Liver (tissue), 9 donors: ENCODE data around the gene FREM2. TPM values are rescaled to one million over a fixed set of nuclear protein-coding genes. Genes with fewer than 3 reads are reported as not detected.

Source experiments
- DNase-seq: peaks from one replicate; pipeline ENCODE4 v3.0.0-alpha.2; 2017; ENCODE audit warnings: low spot score
- H3K27ac ChIP-seq, 2 donors: one replicate each; pipeline ENCODE4 v1.7.0; 2013; ENCODE audit warnings: inconsistent platforms in 2 of 2, low read length in 2 of 2, control low read depth in 1 of 2, low read depth in 1 of 2, mild to moderate bottlenecking in 1 of 2
- H3K27me3 ChIP-seq, 4 donors: one replicate each; pipeline versions ENCODE4 v1.6.1 to v1.7.0; 2013; ENCODE audit warnings: low read length in 3 of 4, inconsistent platforms in 1 of 4, mild to moderate bottlenecking in 1 of 4, moderate library complexity in 1 of 4; ENCODE audit not compliant: control insufficient read depth in 4 of 4, insufficient read depth in 4 of 4
- H3K36me3 ChIP-seq, 4 donors: one replicate each; pipeline versions ENCODE4 v1.6.1 to v1.7.0; 2013; ENCODE audit warnings: low read length in 3 of 4, mild to moderate bottlenecking in 3 of 4, low read depth in 1 of 4, moderate library complexity in 1 of 4; ENCODE audit not compliant: control insufficient read depth in 4 of 4, insufficient read depth in 3 of 4
- H3K4me1 ChIP-seq, 4 donors: one replicate each; pipeline versions ENCODE4 v1.6.1 to v1.7.0; 2013; ENCODE audit warnings: low read length in 3 of 4, mild to moderate bottlenecking in 3 of 4, moderate library complexity in 1 of 4; ENCODE audit not compliant: control insufficient read depth in 4 of 4, insufficient read depth in 4 of 4
- H3K4me3 ChIP-seq, 3 donors: one replicate each; pipeline versions ENCODE4 v1.6.1 to v1.7.0; 2013; ENCODE audit warnings: low read length in 3 of 3, control low read depth in 1 of 3, low read depth in 1 of 3, mild to moderate bottlenecking in 1 of 3
- H3K9ac ChIP-seq, 2 donors: one replicate each; pipeline ENCODE4 v1.7.0; 2013; ENCODE audit warnings: low read length in 2 of 2, mild to moderate bottlenecking in 2 of 2, moderate library complexity in 2 of 2, control low read depth in 1 of 2, low read depth in 1 of 2
- H3K9me3 ChIP-seq, 4 donors: one replicate each; pipeline versions ENCODE4 v1.6.1 to v1.7.0; 2013; ENCODE audit warnings: low read length in 3 of 4; ENCODE audit not compliant: control insufficient read depth in 4 of 4
- ATF3 ChIP-seq: IDR thresholded peaks from 2 replicates; pipeline ENCODE4 v1.6.1; 2016; ENCODE audit warnings: antibody characterized with exemption
- EGR1 ChIP-seq, 2 donors: IDR thresholded peaks; 2 replicates each; pipeline ENCODE4 v1.6.1; 2016 to 2018; ENCODE audit warnings: antibody characterized with exemption in 2 of 2, low read depth in 2 of 2
- GABPA ChIP-seq, 2 donors: IDR thresholded peaks in 1 of 2; conservative IDR thresholded peaks in 1 of 2; 2 replicates each; pipeline ENCODE4 v1.6.1; 2016; ENCODE audit warnings: antibody characterized with exemption in 2 of 2, mild to moderate bottlenecking in 1 of 2, moderate library complexity in 1 of 2
- HNF4A ChIP-seq, 2 donors: conservative IDR thresholded peaks; 2 replicates each; pipeline ENCODE4 v1.6.1; 2016; ENCODE audit warnings: antibody characterized with exemption in 2 of 2, mild to moderate bottlenecking in 2 of 2
- HNF4G ChIP-seq: IDR thresholded peaks from 2 replicates; pipeline ENCODE4 v1.6.1; 2016; ENCODE audit warnings: antibody characterized with exemption
- JUND ChIP-seq, 2 donors: IDR thresholded peaks; 2 replicates each; pipeline ENCODE4 v1.6.1; 2016; ENCODE audit warnings: antibody characterized with exemption in 2 of 2
- RXRA ChIP-seq, 2 donors: IDR thresholded peaks; 2 replicates each; pipeline ENCODE4 v1.6.1; 2017 to 2018; ENCODE audit warnings: antibody characterized with exemption in 2 of 2, mild to moderate bottlenecking in 1 of 2
- TAF1 ChIP-seq: conservative IDR thresholded peaks from 2 replicates; pipeline ENCODE4 v1.6.1; 2016; ENCODE audit warnings: antibody characterized with exemption, mild to moderate bottlenecking
- YY1 ChIP-seq: IDR thresholded peaks from 2 replicates; pipeline ENCODE4 v1.6.1; 2016; ENCODE audit warnings: antibody characterized with exemption, mild to moderate bottlenecking
- WGBS: extraction: QIAGEN DNeasy Blood & Tissue Kit; methylation state at CpG from one replicate; pipeline ENCODE4 v1.1.7; 2013; 5-methylcytosine and 5-hydroxymethylcytosine counted together
- polyA plus RNA-seq, 2 donors: library from polyadenylated mRNA; stranded (reverse) in 1 of 2; unstranded in 1 of 2; fragments of 200-250 nt in 1 of 2; fragments of >200 nt in 1 of 2; fragmentation: Nextera tagmentation in 1 of 2; extraction: Ambion mirVana in 1 of 2; gene quantifications; one replicate each; pipeline versions ENCODE4 v1.2.1 to v1.2.3, GENCODE V29; 2013 to 2015
- total RNA-seq, 2 donors: library from RNA; depleted of rRNA; stranded (reverse); fragments of >200 nt; gene quantifications; one replicate each; pipeline ENCODE4 v1.2.3, GENCODE V29; 2014
- TF ChIP-seq, protein P1 (sequence below): IDR thresholded peaks from 2 replicates; pipeline ENCODE4 v1.6.1; 2016; ENCODE audit warnings: antibody characterized with exemption, mild to moderate bottlenecking
- TF ChIP-seq, protein P2 (sequence below): fragments of 150-350 bp; IDR thresholded peaks from 2 replicates; pipeline ENCODE4 v1.5.1; 2017; ENCODE audit warnings: improper control_type of control experiment, low read depth, low read length; ENCODE audit not compliant: missing input control
- donor health status: healthy.
- donor health status: healthy.
- donor health status: healthy.
- donor health status: healthy.
- donor health status: healthy.

FREM2 gene
- total and polyA plus RNA-seq, 4 donors = 0.17 to 1.7 (median 0.37) TPM

GRCh38 chr13:38856065-38856464 is 169.2 kb downstream of the FREM2 start:
- no peaks in the 10 kb centered on the region for H3K36me3 ChIP-seq
- no peak overlapping the region for H3K27ac ChIP-seq
- no peaks in the 10 kb centered on the region for H3K27me3 ChIP-seq
- no peaks in the 10 kb centered on the region for H3K4me1 ChIP-seq
- no peak overlapping the region for H3K9ac ChIP-seq
- H3K9me3 ChIP-seq = no peaks in the 10 kb centered on the region
- 85% methylated on average over 4 of the region's 4 CpGs for WGBS
- no peak overlapping the region for H3K4me3 ChIP-seq
- TF ChIP-seq HNF4G (no peak), RXRA (IDR thresholded peaks at IDR 0.05) (no peak), ATF3 (no peak), GABPA (IDR thresholded peaks at IDR 0.05 in 1 of 2, conservative IDR thresholded peaks at IDR 0.05 in 1 of 2) (no peak), HNF4A (conservative IDR thresholded peaks at IDR 0.05) (no peak), YY1 (no peak)
- TF ChIP-seq, protein P1, sequence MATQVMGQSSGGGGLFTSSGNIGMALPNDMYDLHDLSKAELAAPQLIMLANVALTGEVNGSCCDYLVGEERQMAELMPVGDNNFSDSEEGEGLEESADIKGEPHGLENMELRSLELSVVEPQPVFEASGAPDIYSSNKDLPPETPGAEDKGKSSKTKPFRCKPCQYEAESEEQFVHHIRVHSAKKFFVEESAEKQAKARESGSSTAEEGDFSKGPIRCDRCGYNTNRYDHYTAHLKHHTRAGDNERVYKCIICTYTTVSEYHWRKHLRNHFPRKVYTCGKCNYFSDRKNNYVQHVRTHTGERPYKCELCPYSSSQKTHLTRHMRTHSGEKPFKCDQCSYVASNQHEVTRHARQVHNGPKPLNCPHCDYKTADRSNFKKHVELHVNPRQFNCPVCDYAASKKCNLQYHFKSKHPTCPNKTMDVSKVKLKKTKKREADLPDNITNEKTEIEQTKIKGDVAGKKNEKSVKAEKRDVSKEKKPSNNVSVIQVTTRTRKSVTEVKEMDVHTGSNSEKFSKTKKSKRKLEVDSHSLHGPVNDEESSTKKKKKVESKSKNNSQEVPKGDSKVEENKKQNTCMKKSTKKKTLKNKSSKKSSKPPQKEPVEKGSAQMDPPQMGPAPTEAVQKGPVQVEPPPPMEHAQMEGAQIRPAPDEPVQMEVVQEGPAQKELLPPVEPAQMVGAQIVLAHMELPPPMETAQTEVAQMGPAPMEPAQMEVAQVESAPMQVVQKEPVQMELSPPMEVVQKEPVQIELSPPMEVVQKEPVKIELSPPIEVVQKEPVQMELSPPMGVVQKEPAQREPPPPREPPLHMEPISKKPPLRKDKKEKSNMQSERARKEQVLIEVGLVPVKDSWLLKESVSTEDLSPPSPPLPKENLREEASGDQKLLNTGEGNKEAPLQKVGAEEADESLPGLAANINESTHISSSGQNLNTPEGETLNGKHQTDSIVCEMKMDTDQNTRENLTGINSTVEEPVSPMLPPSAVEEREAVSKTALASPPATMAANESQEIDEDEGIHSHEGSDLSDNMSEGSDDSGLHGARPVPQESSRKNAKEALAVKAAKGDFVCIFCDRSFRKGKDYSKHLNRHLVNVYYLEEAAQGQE = no peak
- TF ChIP-seq, protein P2, sequence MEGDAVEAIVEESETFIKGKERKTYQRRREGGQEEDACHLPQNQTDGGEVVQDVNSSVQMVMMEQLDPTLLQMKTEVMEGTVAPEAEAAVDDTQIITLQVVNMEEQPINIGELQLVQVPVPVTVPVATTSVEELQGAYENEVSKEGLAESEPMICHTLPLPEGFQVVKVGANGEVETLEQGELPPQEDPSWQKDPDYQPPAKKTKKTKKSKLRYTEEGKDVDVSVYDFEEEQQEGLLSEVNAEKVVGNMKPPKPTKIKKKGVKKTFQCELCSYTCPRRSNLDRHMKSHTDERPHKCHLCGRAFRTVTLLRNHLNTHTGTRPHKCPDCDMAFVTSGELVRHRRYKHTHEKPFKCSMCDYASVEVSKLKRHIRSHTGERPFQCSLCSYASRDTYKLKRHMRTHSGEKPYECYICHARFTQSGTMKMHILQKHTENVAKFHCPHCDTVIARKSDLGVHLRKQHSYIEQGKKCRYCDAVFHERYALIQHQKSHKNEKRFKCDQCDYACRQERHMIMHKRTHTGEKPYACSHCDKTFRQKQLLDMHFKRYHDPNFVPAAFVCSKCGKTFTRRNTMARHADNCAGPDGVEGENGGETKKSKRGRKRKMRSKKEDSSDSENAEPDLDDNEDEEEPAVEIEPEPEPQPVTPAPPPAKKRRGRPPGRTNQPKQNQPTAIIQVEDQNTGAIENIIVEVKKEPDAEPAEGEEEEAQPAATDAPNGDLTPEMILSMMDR = no peak
- DNase-seq = no peak

DNA sequence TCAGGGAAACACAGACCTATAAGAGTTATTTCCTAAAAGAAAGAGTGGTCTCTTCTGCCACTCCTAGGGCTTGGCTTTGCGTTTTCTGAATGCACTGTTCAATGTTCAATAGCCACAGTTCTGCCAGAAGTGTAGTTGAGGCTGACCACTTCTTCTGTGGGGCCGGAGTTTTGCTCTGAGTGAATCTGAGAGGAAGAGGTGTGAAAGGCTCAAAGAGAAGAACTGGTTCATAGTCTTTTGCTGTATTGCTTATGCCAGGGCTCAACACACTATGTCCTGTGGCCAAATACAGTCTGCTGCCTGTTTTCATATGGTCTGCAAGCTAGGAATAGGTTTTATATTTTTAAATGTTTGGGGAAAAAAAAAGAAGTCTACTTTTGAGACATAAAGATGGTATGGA is 175.6 kb downstream of the FREM2 start:
- no peaks in the 10 kb centered on the region for H3K36me3 ChIP-seq
- 76% methylated on average over 2 of the region's 2 CpGs for WGBS
- TF ChIP-seq YY1 (no peak), JUND (IDR thresholded peaks at IDR 0.05) (no peak), EGR1 (IDR thresholded peaks at IDR 0.05; ENCODE audit: low read depth in 2 of 2) (no peak), GABPA (IDR thresholded peaks at IDR 0.05 in 1 of 2, conservative IDR thresholded peaks at IDR 0.05 in 1 of 2) (no peak), TAF1 (no peak), ATF3 (no peak)
- TF ChIP-seq, protein P1 = no peak

More for the DNA sequence above, 175.6 kb downstream of the FREM2 start:
- DNase-seq = no peak
- H3K4me3 ChIP-seq = no peak overlapping the region
- no peak overlapping the region for H3K27ac ChIP-seq
- H3K9me3 ChIP-seq = no peaks in the 10 kb centered on the region
- H3K9ac ChIP-seq = no peak overlapping the region
- H3K27me3 ChIP-seq = no peaks in the 10 kb centered on the region
- no peaks in the 10 kb centered on the region for H3K4me1 ChIP-seq
